Activated naive CD4-positive, alpha-beta T cell treated with Interleukin-2 at 50 U/mL for 16 hours (primary cell): ENCODE data around the gene FN1.
A peak's percentile ranks its signal among the peaks of the same experiment; 100 is the strongest.

Source experiments
- DNase-seq: peaks from one replicate; pipeline ENCODE4 v3.0.0-alpha.2; 2020

Gene FN1

GRCh38 chr2:215435870-215436704 lies at the start of gene FN1:
FN1 (minus strand) TSS chr2:215436068; CDS start chr2:215435802, 266 bp downstream.
- DNase-seq: peak; percentile 63

DNA sequence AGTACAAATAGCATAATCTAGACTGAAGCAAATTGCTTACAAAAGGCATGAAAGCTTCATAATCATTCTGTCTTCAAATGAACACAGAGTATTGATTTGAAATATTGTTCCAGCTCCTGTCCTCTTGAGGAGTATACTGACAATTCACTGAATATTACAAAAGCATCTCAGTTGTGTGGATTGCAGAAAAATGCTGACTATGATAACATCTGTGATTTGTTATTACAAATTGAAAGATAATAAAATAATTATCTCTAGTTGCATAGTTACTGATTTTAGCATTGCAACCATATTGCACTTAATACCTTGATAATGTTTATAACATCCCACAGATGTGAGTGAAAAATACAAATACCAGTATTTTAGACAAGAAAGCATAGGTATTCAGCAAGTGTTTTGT lies 49.2 kb upstream of the FN1 start:
- DNase-seq: no peak

GRCh38 chr2:215484570-215484969 lies 48.7 kb upstream of the FN1 start:
- no peak for DNase-seq

DNA sequence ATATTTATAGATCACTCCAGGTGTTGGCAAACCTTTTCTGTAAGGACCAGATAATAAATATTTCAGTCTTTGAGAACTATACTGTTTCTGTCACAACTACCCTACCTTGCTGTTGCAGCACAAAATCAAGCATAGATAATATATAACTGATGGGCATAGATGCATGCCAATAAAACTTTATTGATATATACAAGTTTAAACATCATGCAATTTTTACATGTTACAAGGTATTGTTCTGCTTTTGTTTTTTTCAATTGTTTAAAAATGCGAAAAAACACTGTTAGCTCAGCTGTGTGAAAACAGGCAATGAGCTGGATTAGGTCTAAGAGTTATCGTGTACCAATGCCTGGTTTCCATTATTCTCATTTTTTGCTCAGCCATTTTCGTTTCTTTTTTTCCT lies 47.6 kb upstream of the FN1 start:
- no peak for DNase-seq

GRCh38 chr2:215479536-215480240 lies 43.8 kb upstream of the FN1 start:
- no peak for DNase-seq

DNA sequence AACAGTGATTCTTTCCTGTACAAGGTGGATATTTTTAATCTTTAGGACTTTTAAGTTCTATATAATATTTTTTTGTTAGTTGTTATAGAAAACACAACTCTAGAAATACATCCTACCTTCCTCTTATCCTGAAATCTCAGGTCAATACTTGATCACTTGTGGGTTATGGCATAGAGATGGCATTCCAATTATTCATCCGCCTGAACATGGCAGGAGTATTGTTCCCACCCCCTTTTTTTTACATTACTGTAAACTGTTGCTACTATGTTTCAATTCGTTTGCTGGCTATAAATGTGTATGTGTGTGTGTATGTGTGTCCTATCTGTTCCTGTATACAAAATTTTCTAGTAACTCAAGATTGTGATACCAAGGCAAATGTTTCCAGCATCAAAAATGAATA lies 43.3 kb upstream of the FN1 start:
- no peak for DNase-seq

GRCh38 chr2:215476424-215476823 lies 40.6 kb upstream of the FN1 start:
- DNase-seq: no peak

- DNase-seq: no peak
Observed at GRCh38 chr2:215466097-215466909, 30.4 kb upstream of the FN1 start.

GRCh38 chr2:215465256-215465655 lies 29.4 kb upstream of the FN1 start:
- DNase-seq: no peak

- DNase-seq: no peak
Observed at GRCh38 chr2:215461836-215462532, 26.1 kb upstream of the FN1 start.

DNA sequence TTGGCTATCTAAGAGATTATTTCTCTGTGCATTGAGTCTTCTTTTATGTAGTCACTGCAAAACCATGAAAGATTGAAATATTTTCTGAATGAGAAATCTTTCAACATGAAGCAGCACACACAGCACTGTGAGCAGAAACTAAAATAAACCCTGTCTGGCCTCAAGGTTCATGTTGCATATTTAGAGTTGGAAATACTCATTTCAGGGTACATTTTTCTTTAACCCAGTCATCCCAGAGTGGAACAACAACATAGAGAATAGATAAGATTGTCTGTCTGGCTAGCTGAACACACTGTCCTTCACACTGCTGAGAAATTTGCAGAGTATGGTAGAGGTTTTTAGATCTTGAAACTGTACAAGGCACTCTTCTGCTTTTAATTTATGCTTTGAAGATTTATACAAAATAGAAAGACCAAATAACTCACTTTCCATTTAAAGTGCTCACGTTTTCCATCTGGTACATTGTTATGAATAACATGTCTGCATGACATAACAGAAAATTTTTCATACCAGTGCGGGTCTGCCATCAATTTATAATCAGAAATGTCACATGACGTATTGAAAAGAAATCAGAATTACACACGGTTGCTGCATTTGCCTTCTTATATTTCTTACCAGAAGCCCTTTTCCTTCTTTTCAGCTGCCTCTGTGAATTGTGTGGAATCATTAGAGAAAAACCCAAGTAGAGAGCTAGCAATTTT lies 25.0 kb upstream of the FN1 start:
- DNase-seq: no peak

DNA sequence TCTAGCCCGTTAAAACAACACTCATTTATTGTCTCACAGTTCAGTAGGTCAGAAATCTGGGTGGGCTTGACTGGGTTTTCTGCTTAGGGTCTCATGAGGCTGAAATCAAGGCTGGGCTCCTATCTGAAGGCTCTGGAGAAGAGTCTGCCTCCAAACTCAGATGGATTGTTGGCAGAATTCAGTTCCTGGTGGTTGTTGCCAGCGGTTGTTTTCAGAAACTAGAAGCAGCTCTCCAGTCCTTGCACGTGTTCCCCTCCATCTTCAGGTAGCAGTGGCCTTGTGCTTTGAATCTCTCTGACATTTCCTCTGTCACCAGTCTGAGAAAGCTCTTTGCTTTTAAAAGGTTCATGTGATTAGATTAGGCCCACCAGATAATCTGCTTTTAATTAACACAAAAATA lies 20.1 kb upstream of the FN1 start:
- DNase-seq: no peak

DNA sequence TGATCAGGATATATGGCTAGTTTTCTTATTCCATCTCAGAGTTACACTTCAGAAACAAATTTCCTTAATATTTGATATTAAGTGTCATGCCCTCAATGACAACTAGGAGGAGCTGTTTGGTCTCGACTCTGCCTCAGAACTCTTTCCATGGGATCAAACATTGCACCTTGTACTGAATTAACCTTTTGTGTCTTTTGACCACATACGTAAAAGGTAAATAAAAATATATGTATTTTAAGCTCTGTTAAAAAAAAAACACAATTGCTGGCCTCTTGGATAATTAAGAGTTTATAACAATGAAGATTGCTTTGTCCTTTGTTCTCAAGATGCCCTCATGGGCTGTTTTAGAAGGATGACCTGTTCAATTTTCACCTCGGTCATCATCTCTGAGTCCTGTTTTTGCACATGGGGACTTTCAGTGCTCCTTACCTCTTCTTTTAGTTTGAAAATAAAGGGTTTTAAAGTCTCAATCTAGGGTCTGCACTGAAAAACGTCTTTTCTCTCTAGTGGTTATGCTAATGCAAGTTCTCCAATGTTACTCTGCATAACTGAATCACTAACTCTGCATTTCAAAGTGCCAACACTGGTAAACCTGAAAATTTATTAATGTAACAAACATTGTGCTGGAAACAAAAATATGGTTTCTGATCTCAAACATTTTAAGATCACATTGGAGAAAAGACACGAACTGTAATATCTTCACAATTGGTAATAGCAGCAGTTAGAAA lies 18.8 kb upstream of the FN1 start:
- DNase-seq: no peak

DNA sequence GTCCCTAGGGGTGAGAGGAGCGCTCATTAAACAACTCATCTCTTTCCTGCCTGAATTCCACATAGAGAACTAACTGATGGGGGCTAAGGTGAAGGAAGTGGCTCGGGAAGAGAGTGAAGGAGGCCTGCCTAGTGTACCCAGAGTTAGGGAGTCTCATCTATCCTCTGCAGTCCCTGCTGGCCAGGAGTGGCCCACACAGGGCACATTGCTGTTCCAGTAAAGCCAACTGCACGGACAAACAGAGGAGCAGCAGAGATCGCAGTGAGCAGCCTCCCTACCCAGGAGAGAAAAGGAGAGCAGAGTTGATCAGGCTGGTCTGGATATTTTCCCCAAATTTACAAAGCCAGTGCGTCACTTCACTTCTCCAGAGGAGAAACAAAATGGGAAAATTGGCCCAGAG lies 16.9 kb upstream of the FN1 start:
- DNase-seq: no peak

- DNase-seq: no peak
Observed at GRCh38 chr2:215451012-215451756, 15.3 kb upstream of the FN1 start.

DNA sequence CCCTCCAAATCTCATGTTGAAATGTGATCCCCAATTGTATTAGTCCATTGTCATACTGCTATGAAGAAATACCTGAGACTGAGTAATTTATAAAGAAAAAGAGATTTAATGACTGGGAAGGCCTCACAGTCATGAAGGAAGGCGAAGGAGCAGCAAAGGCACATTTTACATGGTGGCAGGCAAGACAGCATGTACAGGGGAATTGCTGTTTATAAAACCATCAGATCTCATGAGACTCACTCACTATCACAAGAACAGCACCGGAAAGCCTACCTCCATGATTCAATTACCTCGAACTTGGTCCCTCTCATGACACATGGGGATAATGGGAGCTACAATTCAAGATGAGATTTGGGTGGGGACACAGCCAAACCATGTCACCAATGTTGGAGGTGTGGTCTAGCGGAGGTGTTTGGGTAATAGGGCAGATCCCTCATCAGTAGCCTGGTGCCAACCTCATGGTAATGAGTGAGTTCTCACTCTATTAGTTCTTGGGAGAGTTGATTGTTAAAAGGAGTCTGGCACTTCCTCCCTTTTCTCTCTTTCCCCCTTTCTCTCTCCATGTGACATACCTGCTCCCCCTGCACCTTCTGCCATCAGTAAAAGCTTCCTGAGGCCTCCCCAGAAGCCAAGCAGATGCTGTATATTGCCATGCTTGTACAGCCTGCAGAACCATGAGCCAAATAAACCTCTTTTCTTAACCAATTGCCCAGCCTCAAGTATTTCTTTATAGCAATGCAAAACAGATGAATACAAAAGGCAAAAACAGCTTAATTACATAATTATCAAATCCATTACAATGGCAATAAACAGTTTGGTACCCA lies 14.5 kb upstream of the FN1 start:
- no peak for DNase-seq

- DNase-seq: no peak
Observed at GRCh38 chr2:215447673-215448081, 11.8 kb upstream of the FN1 start.

DNA sequence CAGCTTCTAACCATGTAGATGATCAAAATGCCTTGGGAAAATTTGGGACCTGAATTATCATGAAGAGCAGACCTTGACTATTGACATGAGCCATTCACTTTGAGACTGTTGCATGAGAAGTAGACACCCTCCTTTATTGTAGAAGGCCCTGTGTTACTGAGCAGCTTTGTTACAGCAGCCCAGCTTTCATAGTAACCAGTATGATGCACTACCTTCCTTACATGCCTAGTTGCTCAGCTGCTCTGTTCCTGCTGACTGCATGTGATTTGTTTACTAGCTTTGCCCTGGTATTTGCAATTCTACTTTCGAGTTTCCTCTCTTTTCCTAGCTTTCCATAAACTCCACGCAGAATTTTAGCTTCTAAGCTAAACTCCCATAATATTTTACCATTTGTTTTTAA lies 11.2 kb upstream of the FN1 start:
- DNase-seq: no peak

- DNase-seq: no peak
Observed at GRCh38 chr2:215442401-215442787, 6.5 kb upstream of the FN1 start.
